IMR-90 (cell line): Measurements from ENCODE around the gene KCNQ1. TPM values are rescaled to one million over a fixed set of nuclear protein-coding genes. Genes with fewer than 3 reads are reported as not detected.

Experiments
- ATAC-seq: fragments of 200-7000 bp; cut with Tn5 transposase; 2 replicates; pipeline ENCODE4 v1.9.1; 2020; ENCODE audit warnings: low read depth, mild to moderate bottlenecking, moderate library complexity
- BruUV-seq: library from RNA; stranded (reverse); fragments of 400-500 nt; replicated peaks from 2 replicates; lab custom pipeline; 2021; lab: Mats Ljungman, UMichigan
- CTCF ChIA-PET: fragments of 300-600 bp; formaldehyde crosslinking; extraction: SDS; loops from one replicate; lab custom pipeline; 2021; ENCODE audit warnings: antibody characterized with exemption; lab: Yijun Ruan, JAX
- POLR2A ChIA-PET: fragments of 300-600 bp; sonication (Branson Sonifier 250); formaldehyde crosslinking; loops from one replicate; lab custom pipeline; 2022; ENCODE audit warnings: antibody characterized with exemption; ENCODE audit not compliant: unreplicated experiment; lab: Charles Lee
- DNase-seq: peaks from one replicate; pipeline ENCODE4 v3.0.0; 2013
- H2AFZ ChIP-seq: replicated peaks from 2 replicates; pipeline ENCODE3; 2013; ENCODE audit warnings: low read length, mild to moderate bottlenecking; ENCODE audit not compliant: poor library complexity
- H2AK5ac ChIP-seq: 2 replicates; pipeline ENCODE4 v1.6.1; 2013; ENCODE audit warnings: low read depth, low read length, inconsistent platforms
- H2AK9ac ChIP-seq: replicated peaks from 2 replicates; pipeline ENCODE3; 2013; ENCODE audit warnings: mild to moderate bottlenecking, low read depth, low read length, moderate library complexity; ENCODE audit not compliant: poor library complexity
- H2BK120ac ChIP-seq: 2 replicates; pipeline ENCODE4 v1.6.1; 2013; ENCODE audit warnings: low read depth, low read length, inconsistent platforms
- H2BK15ac ChIP-seq: 3 replicates; pipeline ENCODE4 v1.6.1; 2013; ENCODE audit warnings: low read depth, low read length, inconsistent platforms
- H2BK20ac ChIP-seq: 2 replicates; pipeline ENCODE4 v1.6.1; 2013; ENCODE audit warnings: low read depth, mild to moderate bottlenecking, inconsistent platforms, low read length, moderate library complexity
- H2BK5ac ChIP-seq: 2 replicates; pipeline ENCODE4 v1.6.1; 2013; ENCODE audit warnings: mild to moderate bottlenecking, low read depth, low read length, inconsistent platforms; ENCODE audit not compliant: poor library complexity, severe bottlenecking
- H3K14ac ChIP-seq: replicated peaks from 2 replicates; pipeline ENCODE4 v1.6.1; 2013; ENCODE audit warnings: low read depth, low read length, inconsistent platforms
- H3K18ac ChIP-seq: 2 replicates; pipeline ENCODE4 v1.6.1; 2013; ENCODE audit warnings: low read depth, low read length, control low read depth
- H3K23ac ChIP-seq: 2 replicates; pipeline ENCODE4 v1.6.1; 2013; ENCODE audit warnings: low read depth, low read length, inconsistent platforms
- H3K27ac ChIP-seq: 2 replicates; pipeline ENCODE4 v1.5.1; 2013; ENCODE audit warnings: mild to moderate bottlenecking, control low read depth, low read length; ENCODE audit not compliant: insufficient read depth
- H3K27me3 ChIP-seq: 2 replicates; pipeline ENCODE4 v1.6.1; 2013; ENCODE audit warnings: low read length; ENCODE audit not compliant: control insufficient read depth, insufficient read depth
- H3K36me3 ChIP-seq: 2 replicates; pipeline ENCODE4 v1.6.1; 2013; ENCODE audit warnings: low read length, mixed read lengths; ENCODE audit not compliant: control insufficient read depth, insufficient read depth
- H3K4ac ChIP-seq: 2 replicates; pipeline ENCODE4 v1.6.1; 2013; ENCODE audit warnings: low read depth, low read length, inconsistent platforms
- H3K4me1 ChIP-seq: 2 replicates; pipeline ENCODE4 v1.6.1; 2013; ENCODE audit warnings: low read length, mixed read lengths; ENCODE audit not compliant: control insufficient read depth, insufficient read depth
- H3K4me2 ChIP-seq: 2 replicates; pipeline ENCODE4 v1.6.1; 2013; ENCODE audit warnings: low read depth, mild to moderate bottlenecking, control low read depth, low read length, moderate library complexity
- H3K4me3 ChIP-seq: 2 replicates; pipeline ENCODE4 v1.5.1; 2013; ENCODE audit warnings: low read depth, mild to moderate bottlenecking, control low read depth, low read length, moderate library complexity; ENCODE audit not compliant: insufficient read depth
- H3K56ac ChIP-seq: 2 replicates; pipeline ENCODE4 v1.6.1; 2013; ENCODE audit warnings: low read length, inconsistent platforms; ENCODE audit not compliant: insufficient read depth; ENCODE audit errors: extremely low read depth
- H3K79me1 ChIP-seq, 2 experiments: 2 replicates each; pipeline ENCODE4 v1.6.1; 2013; ENCODE audit warnings: low read length in 2 of 2, inconsistent platforms in 1 of 2, low read depth in 1 of 2
- H3K9ac ChIP-seq: 2 replicates; pipeline ENCODE4 v1.6.1; 2013; ENCODE audit warnings: low read depth, low read length, control low read depth
- H3K9me1 ChIP-seq: 2 replicates; pipeline ENCODE4 v1.6.1; 2013; ENCODE audit warnings: low read length, inconsistent platforms; ENCODE audit not compliant: insufficient read depth
- H3K9me3 ChIP-seq: 2 replicates; pipeline ENCODE4 v1.6.1; 2013; ENCODE audit warnings: low read length; ENCODE audit not compliant: control insufficient read depth, insufficient read depth
- H4K20me1 ChIP-seq: 2 replicates; pipeline ENCODE4 v1.6.1; 2013; ENCODE audit warnings: low read length, inconsistent platforms; ENCODE audit not compliant: insufficient read depth
- H4K5ac ChIP-seq: 2 replicates; pipeline ENCODE4 v1.6.1; 2013; ENCODE audit warnings: mild to moderate bottlenecking, low read depth, low read length, control low read depth
- H4K8ac ChIP-seq, 2 experiments: 2 replicates each; pipeline ENCODE4 v1.6.1; 2013; ENCODE audit warnings: low read depth in 2 of 2, low read length in 2 of 2, control low read depth in 1 of 2, inconsistent platforms in 1 of 2
- H4K91ac ChIP-seq: 2 replicates; pipeline ENCODE4 v1.6.1; 2013; ENCODE audit warnings: low read depth, low read length, inconsistent platforms; ENCODE audit not compliant: insufficient read depth
- BHLHE40 ChIP-seq: fragments of 150-350 bp; IDR thresholded peaks from 2 replicates; pipeline ENCODE4 v1.6.1; 2016; ENCODE audit warnings: mild to moderate bottlenecking, low read depth, low read length
- CEBPB ChIP-seq: IDR thresholded peaks from 2 replicates; pipeline ENCODE4 v1.6.1; 2012; ENCODE audit warnings: low read depth, low read length, improper control_type of control experiment
- CHD1 ChIP-seq: IDR thresholded peaks from 2 replicates; pipeline ENCODE4 v1.6.1; 2012; ENCODE audit warnings: low read depth, low read length, improper control_type of control experiment
- FOS ChIP-seq: fragments of 150-350 bp; IDR thresholded peaks from 2 replicates; pipeline ENCODE4 v1.6.1; 2016; ENCODE audit warnings: low read depth, low read length
- MAFK ChIP-seq: IDR thresholded peaks from 2 replicates; pipeline ENCODE4 v1.6.1; 2012; ENCODE audit warnings: low read depth, low read length, improper control_type of control experiment
- MAZ ChIP-seq: IDR thresholded peaks from 2 replicates; pipeline ENCODE4 v1.6.1; 2012; ENCODE audit warnings: low read depth, mild to moderate bottlenecking, low read length, improper control_type of control experiment, moderate library complexity, borderline replicate concordance
- MXI1 ChIP-seq: IDR thresholded peaks from 2 replicates; pipeline ENCODE4 v1.6.1; 2012; ENCODE audit warnings: low read depth, mild to moderate bottlenecking, low read length, moderate library complexity, borderline replicate concordance
- NFE2L2 ChIP-seq: fragments of 150-350 bp; IDR thresholded peaks from 2 replicates; pipeline ENCODE4 v1.6.1; 2016; ENCODE audit warnings: low read depth, mild to moderate bottlenecking, low read length
- POLR2A ChIP-seq: IDR thresholded peaks from 2 replicates; pipeline ENCODE4 v1.6.1; 2012; ENCODE audit warnings: mild to moderate bottlenecking, low read depth, low read length
- RAD21 ChIP-seq: IDR thresholded peaks from 2 replicates; pipeline ENCODE4 v1.6.1; 2012; ENCODE audit warnings: low read length, improper control_type of control experiment
- RCOR1 ChIP-seq: IDR thresholded peaks from 2 replicates; pipeline ENCODE4 v1.6.1; 2012; ENCODE audit warnings: mild to moderate bottlenecking, low read length, improper control_type of control experiment; ENCODE audit not compliant: insufficient replicate concordance
- SMC3 ChIP-seq: fragments of 150-350 bp; IDR thresholded peaks from 2 replicates; pipeline ENCODE4 v1.6.1; 2016; ENCODE audit warnings: low read depth, mild to moderate bottlenecking, antibody characterized with exemption, low read length, moderate library complexity
- WGBS, 2 experiments: methylation state at CpG; one replicate each; pipeline versions ENCODE4 v1.1.5 to v1.1.7; 2013; ENCODE audit warnings: missing lambda C conversion rate in 2 of 2; ENCODE audit not compliant: insufficient read length in 1 of 2; ENCODE audit errors: extremely low coverage in 2 of 2; 5-methylcytosine and 5-hydroxymethylcytosine counted together
- dilution Hi-C: fragments of 300-500 bp; cut with HindIII; formaldehyde crosslinking; loops from one replicate; pipeline ENCODE4 v1.14.3; 2018; ENCODE audit warnings: low sequenced_read_pairs; ENCODE audit not compliant: unreplicated experiment
- in situ Hi-C: fragments of 300-500 bp; cut with MboI; formaldehyde crosslinking; loops from 3 replicates; pipeline ENCODE4 v1.14.3; 2019; ENCODE audit warnings: low sequenced_read_pairs, inconsistent platforms, mixed read lengths
- intact Hi-C: fragments of 100-400 bp; cut with micrococcal nuclease; formaldehyde crosslinking; loops from 2 replicates; pipeline ENCODE4 v1.10.0; 2022
- polyA plus RNA-seq, 3 experiments: library from polyadenylated mRNA; depleted of rRNA; stranded (reverse); fragments of >200 nt; gene quantifications; 2 replicates each; pipeline ENCODE4 v1.2.3, GENCODE V29; 2012; ENCODE audit warnings: low replicate concordance in 1 of 3
- total RNA-seq: library from RNA; depleted of rRNA; stranded (reverse); fragments of >200 nt; gene quantifications from 2 replicates; pipeline ENCODE4 v1.2.3, GENCODE V29; 2012
- TF ChIP-seq, protein P1 (sequence below): conservative IDR thresholded peaks from 2 replicates; pipeline ENCODE4 v1.5.1; 2012; ENCODE audit warnings: mild to moderate bottlenecking, low read depth, low read length, improper control_type of control experiment
- TF ChIP-seq, protein P2 (sequence below): fragments of 150-350 bp; IDR thresholded peaks from 2 replicates; pipeline ENCODE4 v1.6.1; 2017; ENCODE audit warnings: mild to moderate bottlenecking, antibody characterized with exemption, low read length, low read depth

KCNQ1 gene
- total and polyA plus RNA-seq, 2 of the 4 experiments (the other 2 are of a cell fraction), result 0.07 TPM; not detected in 1

DNA sequence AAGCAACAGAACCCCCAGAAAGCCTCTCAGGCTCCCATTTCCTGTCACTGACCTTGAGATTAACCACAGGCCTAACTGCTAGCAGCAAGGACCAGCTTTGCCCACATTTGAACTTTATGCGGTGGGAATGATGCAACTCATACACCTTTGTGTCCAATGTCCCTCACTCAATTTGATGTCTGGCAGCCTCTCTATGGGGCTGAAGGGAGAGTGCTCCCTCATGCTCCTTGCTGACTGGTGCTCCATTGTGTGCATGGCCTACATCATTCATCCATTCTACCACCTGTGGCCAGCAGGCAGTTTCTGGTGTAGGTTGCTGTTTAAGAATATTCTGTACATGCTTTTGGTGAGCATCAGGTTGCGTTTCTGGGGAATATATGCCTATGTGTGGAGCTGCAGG lies 223.1 kb downstream of the KCNQ1 start:
- H2BK15ac ChIP-seq, result no peak overlapping the region
- no peaks in the 10 kb centered on the region for H3K4me1 ChIP-seq
- H3K9ac ChIP-seq, result no peak overlapping the region
- H2AK5ac ChIP-seq, result no peak overlapping the region
- no peak overlapping the region for H3K4me3 ChIP-seq
- peaks cover 4% of the 10 kb centered on the region; the same call in 1 of the 2 replicates for H3K9me1 ChIP-seq
- H3K14ac ChIP-seq, result no peak overlapping the region
- no peak overlapping the region for H3K4me2 ChIP-seq
- in situ Hi-C loops (no loop called here), intact Hi-C loops (no loop called here), dilution Hi-C loops (no loop called here)
- no peak overlapping the region for H4K8ac ChIP-seq
- H3K4ac ChIP-seq, result no peak overlapping the region
- no CpG with 5 or more reads among the region's 2 CpGs for WGBS, 2 experiments
- no peak overlapping the region for H3K23ac ChIP-seq
- no peak overlapping the region for H3K56ac ChIP-seq
- H4K5ac ChIP-seq, result no peak overlapping the region
- peaks cover 13% of the 10 kb centered on the region for H3K36me3 ChIP-seq
- peaks cover 11 to 53% of the 10 kb centered on the region in 2 experiments; a peak in 3 of 4 replicates for H3K79me1 ChIP-seq
- no peak overlapping the region for H2BK5ac ChIP-seq
- peaks cover 10% of the 10 kb centered on the region; the same call in 1 of the 2 replicates for H3K9me3 ChIP-seq
- H2BK20ac ChIP-seq, result no peak overlapping the region
- H4K91ac ChIP-seq, result no peak overlapping the region
- H4K20me1 ChIP-seq, result peaks cover 59% of the 10 kb centered on the region
- H2BK120ac ChIP-seq, result no peak overlapping the region
- no peak overlapping the region for H3K18ac ChIP-seq
- ChIA-PET CTCF (no interaction called here), POLR2A (no interaction called here)
- DNase-seq (no peak), ATAC-seq (no peak)
- H2AK9ac ChIP-seq, result no peak overlapping the region
- H3K27ac ChIP-seq, result no peak overlapping the region
- H2AFZ ChIP-seq, result no peak overlapping the region
- peaks cover 4% of the 10 kb centered on the region; the same call in 1 of the 2 replicates for H3K27me3 ChIP-seq
- TF ChIP-seq RAD21 (no peak), NFE2L2 (no peak), BHLHE40 (no peak), POLR2A (no peak), MAZ (no peak), RCOR1 (no peak), FOS (no peak), CHD1 (no peak), CEBPB (no peak), MXI1 (no peak), SMC3 (no peak), MAFK (no peak)
- TF ChIP-seq, protein P1, sequence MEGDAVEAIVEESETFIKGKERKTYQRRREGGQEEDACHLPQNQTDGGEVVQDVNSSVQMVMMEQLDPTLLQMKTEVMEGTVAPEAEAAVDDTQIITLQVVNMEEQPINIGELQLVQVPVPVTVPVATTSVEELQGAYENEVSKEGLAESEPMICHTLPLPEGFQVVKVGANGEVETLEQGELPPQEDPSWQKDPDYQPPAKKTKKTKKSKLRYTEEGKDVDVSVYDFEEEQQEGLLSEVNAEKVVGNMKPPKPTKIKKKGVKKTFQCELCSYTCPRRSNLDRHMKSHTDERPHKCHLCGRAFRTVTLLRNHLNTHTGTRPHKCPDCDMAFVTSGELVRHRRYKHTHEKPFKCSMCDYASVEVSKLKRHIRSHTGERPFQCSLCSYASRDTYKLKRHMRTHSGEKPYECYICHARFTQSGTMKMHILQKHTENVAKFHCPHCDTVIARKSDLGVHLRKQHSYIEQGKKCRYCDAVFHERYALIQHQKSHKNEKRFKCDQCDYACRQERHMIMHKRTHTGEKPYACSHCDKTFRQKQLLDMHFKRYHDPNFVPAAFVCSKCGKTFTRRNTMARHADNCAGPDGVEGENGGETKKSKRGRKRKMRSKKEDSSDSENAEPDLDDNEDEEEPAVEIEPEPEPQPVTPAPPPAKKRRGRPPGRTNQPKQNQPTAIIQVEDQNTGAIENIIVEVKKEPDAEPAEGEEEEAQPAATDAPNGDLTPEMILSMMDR, result no peak
- TF ChIP-seq, protein P2, sequence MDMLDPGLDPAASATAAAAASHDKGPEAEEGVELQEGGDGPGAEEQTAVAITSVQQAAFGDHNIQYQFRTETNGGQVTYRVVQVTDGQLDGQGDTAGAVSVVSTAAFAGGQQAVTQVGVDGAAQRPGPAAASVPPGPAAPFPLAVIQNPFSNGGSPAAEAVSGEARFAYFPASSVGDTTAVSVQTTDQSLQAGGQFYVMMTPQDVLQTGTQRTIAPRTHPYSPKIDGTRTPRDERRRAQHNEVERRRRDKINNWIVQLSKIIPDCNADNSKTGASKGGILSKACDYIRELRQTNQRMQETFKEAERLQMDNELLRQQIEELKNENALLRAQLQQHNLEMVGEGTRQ, result no peak
- no TSS peak for BruUV-seq
